ENCODE data around the gene RHOBTB1. TPM values are rescaled to one million over a fixed set of nuclear protein-coding genes. Genes with fewer than 3 reads are reported as not detected.
"Not testable (repeated sequence)": the region's sequence is repeated elsewhere in the genome, so short reads cannot be mapped to it uniquely, and the experiment has no call there.

RHOBTB1 gene
- total and polyA plus RNA-seq, 2 donors = 3.4 to 4.5 TPM

DNA sequence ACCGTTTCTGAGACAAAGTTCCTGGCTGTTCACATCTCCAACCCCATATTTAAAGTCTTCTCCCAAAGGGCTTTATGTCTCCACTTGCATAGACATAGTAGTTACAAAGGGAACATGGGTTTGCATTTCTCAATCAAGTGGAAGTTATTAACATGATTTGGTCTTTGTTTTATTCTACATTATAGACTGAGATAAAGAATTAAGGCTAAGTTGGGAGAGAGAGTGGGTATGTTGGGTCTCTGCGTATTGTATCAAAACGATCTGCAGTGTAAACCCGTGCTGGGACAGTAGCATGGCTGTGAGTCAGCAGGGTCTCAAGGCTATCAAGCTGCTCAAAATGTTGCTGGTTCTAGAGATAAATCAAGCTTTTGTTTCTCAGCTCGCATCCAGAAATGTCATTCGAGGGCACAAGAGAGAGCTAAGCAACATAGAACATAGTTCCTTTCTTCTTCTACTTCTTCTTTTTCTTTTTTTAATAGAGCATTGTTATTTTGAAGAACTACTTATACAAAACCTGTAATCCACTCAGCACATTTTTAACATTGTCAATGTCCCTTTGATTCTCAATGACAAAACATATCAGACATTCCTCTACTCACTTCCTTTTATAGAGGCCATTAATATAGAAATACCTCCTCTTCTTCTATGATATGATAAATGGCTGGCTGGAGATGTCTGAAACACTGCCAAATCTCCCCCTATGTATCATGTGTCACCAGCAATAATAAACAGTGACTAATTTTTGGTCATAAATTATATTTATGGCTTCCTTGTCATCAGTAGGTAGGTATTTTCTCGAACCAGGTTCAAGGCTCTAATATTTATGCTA, 34.5 kb upstream of the RHOBTB1 start:
- Histone ChIP-seq H3K36me3 (ENCODE audit: control insufficient read depth in 2 of 2, insufficient read depth in 2 of 2, low read length in 1 of 2) (no peaks in the 10 kb centered on the region), H3K4me1 (ENCODE audit: control insufficient read depth in 2 of 2, insufficient read depth in 2 of 2, low read length in 2 of 2) (no peaks in the 10 kb centered on the region), H3K27ac (ENCODE audit: low read depth in 1 of 2, low read length in 1 of 2) (no peak overlapping the region), H3K4me3 (ENCODE audit: low read length in 2 of 2) (no peak overlapping the region), H3K27me3 (ENCODE audit: control insufficient read depth in 2 of 2, insufficient read depth in 1 of 2, low read length in 1 of 2) (no peaks in the 10 kb centered on the region), H3K9me3 (ENCODE audit: control insufficient read depth in 2 of 2, insufficient read depth in 1 of 2, low read length in 1 of 2) (no peaks in the 10 kb centered on the region)
- no peak for DNase-seq (ENCODE audit: low read depth in 6 of 9, low spot score in 9 of 9)
- 63% methylated on average over 7 of the region's 7 CpGs for WGBS

DNA sequence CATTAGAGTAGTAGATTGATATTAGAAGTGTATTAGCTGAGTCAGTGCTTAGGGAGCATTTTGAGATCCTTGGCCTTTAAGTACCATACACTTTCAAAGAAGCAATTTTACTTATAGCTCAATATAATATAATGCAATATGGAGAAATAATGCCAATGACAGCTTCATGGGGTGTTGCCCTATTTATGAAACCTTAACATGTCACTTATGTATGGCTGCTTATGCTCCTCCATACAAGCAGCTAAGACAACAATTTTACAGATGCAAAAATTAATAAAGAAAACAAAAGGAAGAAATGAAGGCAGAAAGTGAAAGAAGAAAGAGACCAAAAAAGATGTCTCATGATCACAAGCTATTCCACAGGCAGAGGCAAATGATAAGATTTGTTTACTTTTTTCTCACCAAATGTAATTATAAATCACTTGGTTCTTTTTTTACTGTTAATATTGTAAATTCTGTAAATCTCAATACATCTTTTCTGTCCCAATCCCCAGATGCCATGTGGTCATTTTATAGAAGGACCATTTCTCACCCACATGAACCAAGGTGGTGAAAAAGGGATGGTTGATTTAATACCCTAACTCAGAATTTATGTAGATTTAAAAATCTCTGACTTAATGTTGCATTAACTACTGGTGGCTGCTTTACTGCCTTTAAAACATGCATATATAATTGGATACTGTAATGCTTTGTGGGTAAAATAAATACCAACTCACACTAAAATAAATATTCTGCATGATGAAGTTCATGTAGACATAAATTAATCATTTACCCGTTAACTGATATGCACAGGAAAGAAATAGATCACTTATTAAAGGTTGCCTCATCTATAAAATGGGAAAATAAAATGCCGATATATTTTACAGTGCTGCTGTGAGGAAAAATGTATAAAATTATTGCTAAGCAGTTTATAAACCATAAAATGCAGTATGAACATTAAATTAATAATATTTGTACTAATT, 33.5 kb upstream of the RHOBTB1 start:
- Histone ChIP-seq H3K27ac (ENCODE audit: low read depth in 1 of 2, low read length in 1 of 2) (no peak overlapping the region), H3K27me3 (ENCODE audit: control insufficient read depth in 2 of 2, insufficient read depth in 1 of 2, low read length in 1 of 2) (no peaks in the 10 kb centered on the region), H3K4me1 (ENCODE audit: control insufficient read depth in 2 of 2, insufficient read depth in 2 of 2, low read length in 2 of 2) (no peaks in the 10 kb centered on the region), H3K36me3 (ENCODE audit: control insufficient read depth in 2 of 2, insufficient read depth in 2 of 2, low read length in 1 of 2) (no peaks in the 10 kb centered on the region), H3K9me3 (ENCODE audit: control insufficient read depth in 2 of 2, insufficient read depth in 1 of 2, low read length in 1 of 2) (no peaks in the 10 kb centered on the region), H3K4me3 (ENCODE audit: low read length in 2 of 2) (no peak overlapping the region)
- WGBS = 96% methylated on average over 2 of the region's 2 CpGs
- DNase-seq (ENCODE audit: low read depth in 6 of 9, low spot score in 9 of 9) = no peak

DNA sequence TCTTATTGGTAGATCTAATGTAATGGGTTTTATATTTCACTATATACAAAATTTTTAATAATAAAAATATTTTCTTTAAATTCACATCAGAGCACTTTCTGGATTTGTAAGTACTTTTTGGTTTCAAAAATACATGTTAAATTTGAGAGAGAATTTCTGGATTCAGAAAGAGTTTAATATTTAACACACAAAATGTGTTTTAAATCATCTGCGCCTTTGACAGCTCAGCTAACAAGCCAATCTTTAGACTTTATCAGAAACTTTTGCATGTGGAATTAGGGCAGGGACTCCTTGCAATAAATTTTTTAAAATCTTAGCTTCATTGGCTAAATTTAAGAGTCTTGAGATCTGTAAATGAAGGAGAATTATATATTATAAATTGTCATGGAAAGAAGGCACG, 32.7 kb upstream of the RHOBTB1 start:
- no peak overlapping the region for H3K27ac ChIP-seq (ENCODE audit: low read depth in 1 of 2, low read length in 1 of 2)
- 97% methylated on average over 2 of the region's 2 CpGs for WGBS
- no peak for DNase-seq (ENCODE audit: low read depth in 6 of 9, low spot score in 9 of 9)
- H3K4me3 ChIP-seq (ENCODE audit: low read length in 2 of 2) = no peak overlapping the region
- H3K9me3 ChIP-seq (ENCODE audit: control insufficient read depth in 2 of 2, insufficient read depth in 1 of 2, low read length in 1 of 2) = no peaks in the 10 kb centered on the region
- no peaks in the 10 kb centered on the region for H3K36me3 ChIP-seq (ENCODE audit: control insufficient read depth in 2 of 2, insufficient read depth in 2 of 2, low read length in 1 of 2)
- no peaks in the 10 kb centered on the region for H3K4me1 ChIP-seq (ENCODE audit: control insufficient read depth in 2 of 2, insufficient read depth in 2 of 2, low read length in 2 of 2)
- no peaks in the 10 kb centered on the region for H3K27me3 ChIP-seq (ENCODE audit: control insufficient read depth in 2 of 2, insufficient read depth in 1 of 2, low read length in 1 of 2)

DNA sequence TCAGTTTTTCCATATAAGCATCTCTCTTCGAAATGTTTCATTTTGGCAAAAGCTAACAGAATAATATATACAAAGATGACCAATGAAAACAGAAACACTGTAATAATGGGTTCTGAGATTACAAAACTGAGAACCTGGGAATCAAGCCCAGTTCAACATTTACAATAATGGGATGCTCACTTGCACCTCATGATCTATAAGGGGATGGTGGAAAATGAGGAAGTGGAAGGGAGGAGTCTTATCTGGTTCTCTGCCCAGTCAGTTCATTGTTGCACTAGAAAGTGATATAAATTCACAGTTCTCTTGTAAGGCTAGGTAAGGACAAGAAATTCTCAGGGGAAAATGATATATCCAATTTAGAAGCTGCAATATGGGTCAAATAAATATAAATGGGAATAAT, 31.7 kb upstream of the RHOBTB1 start:
- Histone ChIP-seq H3K4me3 (ENCODE audit: low read length in 2 of 2) (no peak overlapping the region), H3K27ac (ENCODE audit: low read depth in 1 of 2, low read length in 1 of 2) (no peak overlapping the region), H3K9me3 (ENCODE audit: control insufficient read depth in 2 of 2, insufficient read depth in 1 of 2, low read length in 1 of 2) (no peaks in the 10 kb centered on the region), H3K36me3 (ENCODE audit: control insufficient read depth in 2 of 2, insufficient read depth in 2 of 2, low read length in 1 of 2) (no peaks in the 10 kb centered on the region), H3K27me3 (ENCODE audit: control insufficient read depth in 2 of 2, insufficient read depth in 1 of 2, low read length in 1 of 2) (no peaks in the 10 kb centered on the region), H3K4me1 (ENCODE audit: control insufficient read depth in 2 of 2, insufficient read depth in 2 of 2, low read length in 2 of 2) (no peaks in the 10 kb centered on the region)
- no peak for DNase-seq (ENCODE audit: low read depth in 6 of 9, low spot score in 9 of 9)
- 95% methylated on average over 1 of the region's 1 CpG for WGBS

DNA sequence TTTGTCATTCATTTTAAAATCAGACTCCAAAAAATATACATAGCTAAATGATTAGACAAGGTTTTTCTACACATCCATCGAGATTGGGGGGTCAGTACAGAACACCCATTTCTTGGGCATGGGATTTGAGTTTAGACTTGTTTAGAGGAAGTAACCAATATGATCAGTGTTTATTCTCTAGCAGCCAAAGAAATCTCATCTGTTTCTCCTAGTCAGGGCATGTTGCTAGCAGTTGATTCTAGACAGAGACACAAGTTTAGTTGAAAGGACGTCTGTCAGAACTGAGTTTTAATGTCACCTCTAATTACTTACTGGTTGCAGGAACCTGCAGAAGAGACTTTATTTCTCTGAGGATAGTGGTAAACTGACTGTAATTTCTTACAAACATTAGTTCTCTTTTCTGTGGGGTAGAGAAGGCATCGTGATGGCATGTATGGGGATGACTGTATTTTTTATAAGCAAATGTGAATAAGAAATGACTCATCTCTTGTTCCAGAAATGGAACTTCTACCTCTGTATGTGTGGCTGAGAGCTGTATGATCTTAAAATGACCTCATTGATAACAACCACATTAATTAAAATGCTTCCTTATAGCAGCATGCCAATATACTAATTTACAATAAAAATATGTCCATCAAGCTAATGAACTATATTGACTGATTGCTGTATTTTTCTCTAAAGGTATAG, 30.6 kb upstream of the RHOBTB1 start:
- no peaks in the 10 kb centered on the region for H3K9me3 ChIP-seq (ENCODE audit: control insufficient read depth in 2 of 2, insufficient read depth in 1 of 2, low read length in 1 of 2)
- no peak overlapping the region for H3K27ac ChIP-seq (ENCODE audit: low read depth in 1 of 2, low read length in 1 of 2)
- no peak for DNase-seq (ENCODE audit: low read depth in 6 of 9, low spot score in 9 of 9)
- H3K27me3 ChIP-seq (ENCODE audit: control insufficient read depth in 2 of 2, insufficient read depth in 1 of 2, low read length in 1 of 2) = no peaks in the 10 kb centered on the region
- H3K36me3 ChIP-seq (ENCODE audit: control insufficient read depth in 2 of 2, insufficient read depth in 2 of 2, low read length in 1 of 2) = no peaks in the 10 kb centered on the region
- no peaks in the 10 kb centered on the region for H3K4me1 ChIP-seq (ENCODE audit: control insufficient read depth in 2 of 2, insufficient read depth in 2 of 2, low read length in 2 of 2)
- WGBS = 88% methylated on average over 3 of the region's 3 CpGs
- H3K4me3 ChIP-seq (ENCODE audit: low read length in 2 of 2) = no peak overlapping the region

DNA sequence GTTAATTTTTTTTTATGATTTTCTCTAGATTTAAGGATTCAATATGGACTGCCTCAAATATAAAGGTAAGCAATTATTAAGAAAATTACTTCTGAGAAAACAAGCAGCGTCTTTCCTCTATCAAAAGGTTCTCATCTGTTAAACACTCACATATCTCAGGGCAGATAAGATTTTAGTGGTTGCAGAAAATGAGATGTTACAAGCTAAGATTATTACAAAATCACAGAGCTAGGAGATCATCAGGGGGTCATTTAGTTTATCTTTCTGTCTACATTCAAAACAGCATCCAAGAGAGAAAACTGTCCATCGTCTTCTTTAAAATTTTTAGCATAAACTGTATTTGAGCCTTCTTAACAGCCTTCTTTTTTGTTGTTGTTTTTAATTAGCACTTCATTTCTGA, 29.1 kb upstream of the RHOBTB1 start:
- Histone ChIP-seq H3K27ac (ENCODE audit: low read depth in 1 of 2, low read length in 1 of 2) (no peak overlapping the region), H3K9me3 (ENCODE audit: control insufficient read depth in 2 of 2, insufficient read depth in 1 of 2, low read length in 1 of 2) (no peaks in the 10 kb centered on the region), H3K27me3 (ENCODE audit: control insufficient read depth in 2 of 2, insufficient read depth in 1 of 2, low read length in 1 of 2) (no peaks in the 10 kb centered on the region), H3K36me3 (ENCODE audit: control insufficient read depth in 2 of 2, insufficient read depth in 2 of 2, low read length in 1 of 2) (no peaks in the 10 kb centered on the region), H3K4me1 (ENCODE audit: control insufficient read depth in 2 of 2, insufficient read depth in 2 of 2, low read length in 2 of 2) (peaks cover 0 to 2% of the 10 kb centered on the region in 2 donors), H3K4me3 (ENCODE audit: low read length in 2 of 2) (no peak overlapping the region)
- DNase-seq (ENCODE audit: low read depth in 6 of 9, low spot score in 9 of 9) = no peak
- 97% methylated on average over 2 of the region's 2 CpGs for WGBS

DNA sequence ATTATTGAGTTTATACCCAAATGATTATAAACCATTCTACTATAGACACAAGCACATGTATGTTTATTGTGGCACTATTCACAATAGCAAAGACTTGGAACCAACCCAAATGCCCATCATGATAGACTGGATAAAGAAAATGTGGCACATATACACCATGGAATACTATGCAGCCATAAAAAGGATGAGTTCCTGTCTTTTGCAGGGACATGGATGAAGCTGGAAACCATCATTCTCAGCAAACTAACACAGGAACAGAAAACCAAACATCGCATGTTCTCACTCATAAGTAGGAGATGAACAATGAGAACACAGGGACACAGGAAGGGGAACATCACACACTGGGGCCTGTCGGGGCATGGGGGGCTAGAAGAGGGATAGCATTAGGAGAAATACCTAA, 28.2 kb upstream of the RHOBTB1 start:
- H3K27ac ChIP-seq (ENCODE audit: low read depth in 1 of 2, low read length in 1 of 2); H3K36me3 ChIP-seq (ENCODE audit: control insufficient read depth in 2 of 2, insufficient read depth in 2 of 2, low read length in 1 of 2); H3K4me3 ChIP-seq (ENCODE audit: low read length in 2 of 2); H3K9me3 ChIP-seq (ENCODE audit: control insufficient read depth in 2 of 2, insufficient read depth in 1 of 2, low read length in 1 of 2); H3K27me3 ChIP-seq (ENCODE audit: control insufficient read depth in 2 of 2, insufficient read depth in 1 of 2, low read length in 1 of 2); H3K4me1 ChIP-seq (ENCODE audit: control insufficient read depth in 2 of 2, insufficient read depth in 2 of 2, low read length in 2 of 2); DNase-seq (ENCODE audit: low read depth in 6 of 9, low spot score in 9 of 9): not testable (repeated sequence)
- 99% methylated on average over 2 of the region's 2 CpGs for WGBS

DNA sequence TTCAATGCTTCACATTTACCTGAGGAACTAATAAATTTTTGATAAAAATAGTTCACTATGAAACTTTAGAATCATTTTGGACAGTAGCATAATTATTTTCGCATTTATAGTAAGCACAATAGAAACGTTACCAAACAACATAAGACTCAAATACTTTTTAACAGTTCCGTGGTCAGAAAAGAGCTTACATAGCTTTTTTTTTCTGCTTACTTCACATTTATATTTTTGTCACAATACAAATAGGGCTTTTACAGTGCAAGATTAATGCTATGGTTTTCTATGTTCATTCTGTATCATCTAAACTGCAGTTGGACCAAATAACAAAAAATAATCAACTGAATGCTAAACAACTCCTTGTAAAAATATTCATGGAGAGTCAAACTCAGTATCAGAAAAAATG, 26.5 kb upstream of the RHOBTB1 start:
- WGBS = 95% methylated on average over 3 of the region's 3 CpGs
- no peak for DNase-seq (ENCODE audit: low read depth in 6 of 9, low spot score in 9 of 9)
- no peaks in the 10 kb centered on the region for H3K36me3 ChIP-seq (ENCODE audit: control insufficient read depth in 2 of 2, insufficient read depth in 2 of 2, low read length in 1 of 2)

DNA sequence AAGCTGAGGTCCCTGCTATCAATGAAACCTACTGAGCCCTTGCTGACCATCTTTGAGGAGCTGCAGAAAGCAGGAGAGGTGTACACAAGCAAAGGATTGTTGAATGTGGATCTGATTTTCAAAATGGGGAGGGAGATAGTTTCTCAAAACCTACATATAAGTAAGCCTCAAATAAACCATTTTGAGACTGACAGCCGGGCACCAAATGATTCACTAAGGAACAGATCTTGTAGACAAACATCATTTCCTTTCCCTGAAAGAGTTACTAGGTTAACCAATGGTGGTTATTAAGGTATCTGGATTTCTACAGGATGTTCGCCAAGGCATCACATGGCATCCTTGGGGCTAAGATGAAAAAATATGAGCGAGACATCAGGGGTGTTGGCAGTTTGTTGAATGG, 24.5 kb upstream of the RHOBTB1 start:
- no peak for DNase-seq (ENCODE audit: low read depth in 6 of 9, low spot score in 9 of 9)

More for the DNA sequence above, 26.5 kb upstream of the RHOBTB1 start:
- H3K27me3 ChIP-seq (ENCODE audit: control insufficient read depth in 2 of 2, insufficient read depth in 1 of 2, low read length in 1 of 2) = no peaks in the 10 kb centered on the region
- H3K27ac ChIP-seq (ENCODE audit: low read depth in 1 of 2, low read length in 1 of 2) = no peak overlapping the region
- peaks cover 0 to 4% of the 10 kb centered on the region in 2 donors for H3K4me1 ChIP-seq (ENCODE audit: control insufficient read depth in 2 of 2, insufficient read depth in 2 of 2, low read length in 2 of 2)
- H3K9me3 ChIP-seq (ENCODE audit: control insufficient read depth in 2 of 2, insufficient read depth in 1 of 2, low read length in 1 of 2) = no peaks in the 10 kb centered on the region
- no peak overlapping the region for H3K4me3 ChIP-seq (ENCODE audit: low read length in 2 of 2)

More for the DNA sequence above, 24.5 kb upstream of the RHOBTB1 start:
- no peaks in the 10 kb centered on the region for H3K27me3 ChIP-seq (ENCODE audit: control insufficient read depth in 2 of 2, insufficient read depth in 1 of 2, low read length in 1 of 2)
- no peak overlapping the region for H3K4me3 ChIP-seq (ENCODE audit: low read length in 2 of 2)
- no peaks in the 10 kb centered on the region for H3K36me3 ChIP-seq (ENCODE audit: control insufficient read depth in 2 of 2, insufficient read depth in 2 of 2, low read length in 1 of 2)
- no peaks in the 10 kb centered on the region for H3K9me3 ChIP-seq (ENCODE audit: control insufficient read depth in 2 of 2, insufficient read depth in 1 of 2, low read length in 1 of 2)
- WGBS = 97% methylated on average over 3 of the region's 3 CpGs
- H3K4me1 ChIP-seq (ENCODE audit: control insufficient read depth in 2 of 2, insufficient read depth in 2 of 2, low read length in 2 of 2) = peaks cover 0 to 4% of the 10 kb centered on the region in 2 donors
- no peak overlapping the region for H3K27ac ChIP-seq (ENCODE audit: low read depth in 1 of 2, low read length in 1 of 2)

Measured in thymus (tissue), 11 donors.